Stimulated activated CD4-positive, alpha-beta T cell treated with anti-CD3 and anti-CD28 coated beads, Interleukin-4, amount 100 ng/mL, for 48 hours (primary cell): ENCODE results near the gene SMIM17.

Experiments used
- DNase-seq, 2 donors: peaks; one replicate each; pipeline ENCODE4 v3.0.0-alpha.2; 2020; ENCODE audit warnings: low read depth in 2 of 2

The SMIM17 gene

DNA sequence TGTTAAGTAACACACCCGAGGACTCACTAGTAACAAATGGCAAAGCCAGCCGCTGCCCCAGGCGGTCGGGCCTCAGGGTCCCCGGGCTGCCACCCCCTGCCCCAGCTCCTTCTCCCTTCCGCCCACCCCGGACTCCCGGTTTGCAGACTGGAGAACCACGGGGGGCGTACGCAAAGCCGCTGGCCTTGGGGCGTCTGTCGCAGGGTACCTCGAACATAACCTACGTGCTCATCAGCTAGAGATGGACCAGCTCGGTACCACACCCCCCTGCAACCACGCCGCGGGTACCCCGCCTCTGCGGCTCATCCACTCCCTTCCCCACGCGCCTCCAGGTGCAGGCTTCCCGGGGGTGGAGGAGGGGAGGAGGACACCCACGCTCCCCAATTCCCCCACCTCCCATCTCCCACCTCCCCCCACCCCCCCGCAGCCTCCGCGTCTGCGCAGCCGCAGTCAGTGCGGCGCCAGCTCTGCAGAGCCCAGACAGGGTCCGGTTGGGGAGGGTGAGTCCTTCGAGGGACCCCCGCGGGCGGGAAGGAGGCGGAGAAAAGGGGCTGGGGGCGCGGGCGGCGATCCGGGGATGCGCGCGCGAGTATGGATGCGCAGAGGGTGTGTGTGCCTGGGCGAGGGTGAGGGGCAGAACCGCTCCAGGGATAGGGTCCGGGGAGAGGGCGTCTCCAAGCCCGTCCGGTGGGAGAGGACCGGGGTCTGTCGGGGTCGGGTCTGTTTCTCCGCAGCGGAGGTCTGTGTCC lies at the start of gene SMIM17:
Gene SMIM17 (plus strand): TSS at position 449 of the 749 bp plus-strand sequence. CDS start 2,509 bp downstream, outside the sequence.
- DNase-seq, result no peak

GRCh38 chr19:56594446-56594782 lies 48.5 kb upstream of the SMIM17 start:
- no peak for DNase-seq

GRCh38 chr19:56594783-56595547 lies 48.0 kb upstream of the SMIM17 start, which contains the start of gene ZNF71:
ZNF71 (plus strand) TSS chr19:56595302; CDS start chr19:56601559, 6,257 bp downstream.
- peak; percentile 86 to 87 for DNase-seq

- DNase-seq, result peak in 1 of 2 donors; percentile 3
Observed at GRCh38 chr19:56595548-56595899, 47.4 kb upstream of the SMIM17 start.

GRCh38 chr19:56596676-56597075 lies 46.3 kb upstream of the SMIM17 start:
- no peak for DNase-seq

- DNase-seq, result no peak
Observed at GRCh38 chr19:56597696-56598095, 45.3 kb upstream of the SMIM17 start.

DNA sequence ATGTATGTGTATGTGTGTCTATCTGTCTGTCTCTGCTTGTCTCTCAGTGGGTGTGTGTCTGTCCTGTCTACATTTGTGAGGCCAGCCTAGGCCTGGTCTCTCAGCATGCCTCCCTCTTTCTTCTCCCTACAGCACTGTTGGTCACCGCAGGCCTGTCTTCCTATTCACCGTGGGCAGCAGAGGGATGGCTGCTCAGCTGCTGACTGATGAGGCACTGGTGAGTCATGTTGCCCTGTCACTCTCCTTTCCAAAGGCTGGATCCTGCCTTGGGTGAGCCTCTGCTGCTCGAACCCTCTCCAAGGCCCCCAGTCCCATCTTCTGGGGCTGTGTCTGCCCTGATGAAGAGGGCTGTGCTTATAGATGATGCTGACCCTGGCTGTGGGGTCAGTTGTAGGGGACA lies 41.6 kb upstream of the SMIM17 start:
- no peak for DNase-seq

GRCh38 chr19:56603829-56604228 lies 39.1 kb upstream of the SMIM17 start:
- DNase-seq, result no peak

GRCh38 chr19:56608274-56608964 lies 34.5 kb upstream of the SMIM17 start:
- no peak for DNase-seq

DNA sequence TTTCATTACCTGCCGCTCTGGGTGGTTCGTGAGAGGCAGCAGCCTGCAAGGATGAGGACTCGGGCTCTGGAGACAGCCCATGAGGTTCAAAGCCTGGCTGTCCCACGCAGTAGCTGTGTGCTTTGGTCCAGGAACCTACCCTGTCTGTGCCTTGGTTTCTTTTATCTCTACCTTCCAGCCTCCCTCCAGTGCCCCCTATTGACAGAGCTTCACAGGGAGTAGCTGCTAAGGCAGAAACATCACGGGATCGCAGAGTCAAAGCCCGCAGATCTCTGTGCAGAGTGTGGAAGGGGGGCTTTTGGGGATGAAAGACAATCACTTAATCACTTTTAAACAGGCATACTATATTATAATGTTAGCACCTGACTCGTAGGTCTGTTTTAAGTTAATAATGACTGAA lies 31.7 kb upstream of the SMIM17 start:
- no peak for DNase-seq

- no peak for DNase-seq
Observed at GRCh38 chr19:56612737-56613136, 30.2 kb upstream of the SMIM17 start.

DNA sequence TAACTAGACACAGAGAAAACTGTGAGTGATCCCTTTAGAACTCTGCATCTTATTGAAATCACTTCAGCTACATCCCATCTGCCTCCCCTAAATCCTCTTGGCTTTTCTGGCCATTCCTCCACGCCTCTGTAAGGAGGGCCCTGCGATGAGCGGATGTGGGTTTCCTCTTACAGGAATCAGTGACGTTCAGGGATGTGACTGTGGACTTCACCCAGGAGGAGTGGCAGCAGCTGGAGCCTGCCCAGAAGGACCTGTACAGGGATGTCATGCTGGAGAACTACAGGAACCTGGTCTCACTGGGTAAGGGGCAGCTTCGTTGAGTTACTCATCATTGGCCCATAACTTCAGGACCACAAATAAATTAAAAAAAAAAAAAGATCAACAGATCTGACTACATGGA lies 29.3 kb upstream of the SMIM17 start:
- DNase-seq, result no peak

GRCh38 chr19:56617531-56617930 lies 25.4 kb upstream of the SMIM17 start:
- no peak for DNase-seq

DNA sequence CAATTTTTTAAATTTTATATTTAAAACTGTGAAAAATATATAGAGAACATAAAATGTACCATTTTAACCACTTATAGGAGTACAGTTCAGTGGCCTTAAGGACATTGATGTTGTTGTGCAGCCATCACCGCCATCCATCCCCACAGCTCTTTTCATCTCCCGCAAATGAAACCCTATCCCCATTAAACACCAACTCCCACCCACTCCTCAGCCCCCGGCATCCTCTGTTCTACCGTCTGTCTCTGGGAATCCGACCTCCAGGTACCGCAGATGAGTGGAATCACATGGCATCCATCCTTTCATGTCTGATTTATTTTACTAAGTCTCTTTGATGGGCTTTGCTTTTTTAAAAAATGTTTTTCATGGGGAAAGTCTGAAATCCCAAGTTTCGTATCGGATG lies 23.8 kb upstream of the SMIM17 start:
- no peak for DNase-seq

DNA sequence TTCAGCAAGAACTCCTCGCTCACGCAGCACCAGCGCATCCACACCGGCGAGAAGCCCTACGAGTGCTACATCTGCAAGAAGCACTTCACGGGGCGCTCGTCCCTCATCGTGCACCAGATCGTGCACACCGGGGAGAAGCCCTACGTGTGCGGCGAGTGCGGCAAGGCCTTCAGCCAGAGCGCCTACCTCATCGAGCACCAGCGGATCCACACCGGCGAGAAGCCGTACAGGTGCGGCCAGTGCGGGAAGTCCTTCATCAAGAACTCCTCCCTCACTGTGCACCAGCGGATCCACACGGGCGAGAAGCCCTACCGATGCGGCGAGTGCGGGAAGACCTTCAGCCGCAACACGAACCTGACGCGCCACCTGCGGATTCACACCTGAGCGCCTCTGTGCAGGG lies 20.6 kb upstream of the SMIM17 start:
- DNase-seq, result no peak

DNA sequence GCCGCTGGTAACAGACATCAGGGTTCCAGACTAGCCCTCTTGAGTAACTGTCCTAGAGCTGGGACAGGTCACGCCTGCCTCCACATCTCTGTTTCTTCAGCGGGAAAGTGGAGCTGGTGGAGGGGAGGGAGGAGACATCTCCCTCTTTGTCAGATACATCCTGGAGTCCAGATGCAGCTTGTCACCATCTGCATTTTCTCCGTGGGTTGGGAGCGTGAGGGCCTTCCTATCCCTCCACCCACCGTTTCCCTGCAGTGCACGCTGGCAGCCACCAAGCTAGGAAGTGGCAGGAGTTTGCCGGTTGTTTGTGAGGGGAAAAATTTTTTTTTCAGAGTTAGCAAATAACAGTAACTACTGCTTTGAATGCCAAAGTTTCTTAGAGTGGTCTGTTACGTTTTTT lies 20.0 kb upstream of the SMIM17 start:
- DNase-seq, result no peak

DNA sequence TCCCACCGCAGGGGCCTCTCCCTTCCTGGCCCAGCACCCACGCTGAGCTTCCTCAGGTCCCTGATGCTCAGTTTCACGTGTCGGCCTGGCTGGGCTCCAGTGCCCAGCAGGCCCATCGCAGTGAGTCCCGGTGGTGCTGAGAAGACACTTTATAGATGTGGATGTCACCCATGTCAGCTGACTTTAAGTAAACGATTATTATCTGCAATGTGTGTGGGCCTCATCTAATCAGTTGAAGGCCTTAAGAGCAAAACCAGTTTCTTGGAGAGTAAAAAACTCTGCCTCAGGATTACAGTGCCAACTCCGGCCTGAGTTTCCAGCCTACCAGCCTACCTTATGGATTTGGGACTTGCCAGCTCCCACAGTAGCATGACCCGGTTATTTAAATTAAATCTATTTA lies 17.3 kb upstream of the SMIM17 start:
- no peak for DNase-seq

DNA sequence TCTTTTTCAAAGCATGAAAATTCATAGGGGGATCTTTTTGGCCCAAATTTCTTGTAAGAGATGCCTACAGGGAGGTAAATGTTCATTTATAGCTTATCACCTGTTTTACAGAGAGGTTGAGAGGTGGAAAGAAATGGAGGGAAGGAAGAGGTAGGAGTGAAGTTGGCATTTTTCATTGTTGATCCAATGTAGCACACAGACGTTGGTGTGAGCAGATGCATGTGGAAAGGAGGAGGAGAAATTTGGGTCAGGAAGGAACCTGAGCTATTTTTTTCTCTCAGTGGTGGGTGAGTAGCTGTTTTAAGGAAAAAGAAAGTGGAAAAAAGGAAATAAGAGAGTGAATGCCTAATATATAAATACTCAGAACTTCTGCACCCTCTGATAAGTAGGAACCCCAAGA lies 9.9 kb upstream of the SMIM17 start:
- no peak for DNase-seq

DNA sequence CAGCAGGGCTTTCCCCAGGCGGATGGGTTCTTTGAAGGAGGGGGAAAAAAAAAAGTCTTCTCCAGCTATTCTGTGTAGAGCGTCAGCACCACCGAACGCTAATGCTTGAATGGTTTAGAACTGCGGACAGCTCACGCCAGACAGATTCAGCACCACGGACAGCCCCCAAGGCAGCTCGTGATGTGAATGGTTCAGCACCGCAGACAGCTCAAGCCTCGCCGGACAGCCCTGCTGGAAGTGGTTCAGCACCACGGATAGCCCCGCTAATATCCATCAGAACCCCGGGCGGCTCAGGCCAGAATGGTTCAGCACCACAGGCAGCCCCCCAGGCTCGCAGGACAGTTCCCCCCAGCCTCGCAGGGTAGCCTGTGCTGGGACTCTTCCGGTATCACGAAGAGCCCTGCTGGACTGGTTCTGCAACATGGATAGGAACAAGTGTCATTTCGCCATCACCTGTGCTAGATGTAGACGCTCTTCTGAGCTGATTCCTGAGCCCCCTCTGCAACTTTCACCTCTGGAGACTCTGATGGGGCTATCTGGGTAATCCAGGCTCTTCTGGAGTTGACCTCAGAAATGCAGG lies 4.9 kb upstream of the SMIM17 start:
- peak; percentile 38 to 48 for DNase-seq

- no peak for DNase-seq
Observed at GRCh38 chr19:56639217-56639616, 3.7 kb upstream of the SMIM17 start.

DNA sequence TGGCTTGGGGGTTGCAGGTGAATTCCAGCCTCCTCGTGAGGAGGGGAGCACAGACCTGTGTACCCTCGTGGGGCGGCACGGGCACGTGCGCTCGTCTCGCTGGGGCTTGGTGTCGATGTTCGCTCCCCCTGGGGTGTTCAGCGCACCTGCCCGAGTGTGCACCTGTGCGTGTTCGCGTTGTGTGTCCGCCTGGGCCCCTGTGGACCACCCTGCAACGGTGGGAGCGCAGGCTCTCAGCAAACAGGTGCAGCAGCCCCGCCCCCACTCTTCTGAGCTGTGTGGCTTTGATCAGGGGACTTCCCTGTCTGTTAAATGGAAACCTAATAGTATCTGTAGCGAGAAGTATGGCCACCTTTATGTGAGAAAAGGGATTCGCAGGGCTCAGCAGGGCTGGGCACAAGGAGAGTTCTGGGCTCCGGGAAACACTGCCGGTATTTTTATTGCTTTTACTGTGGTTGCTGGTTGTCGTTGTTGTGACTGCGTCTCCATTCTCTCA lies 549 bp downstream of the SMIM17 start:
- no peak for DNase-seq

GRCh38 chr19:56654151-56654550 lies 11.2 kb downstream of the SMIM17 start:
- no peak for DNase-seq
